K562 (cell line): ENCODE measurements around the gene ODF2. TPM values are rescaled to one million over a fixed set of nuclear protein-coding genes. Genes with fewer than 3 reads are reported as not detected.

Experiments used
- ARHGAP35 ChIP-seq: fragments of 450-650 bp; IDR thresholded peaks from 2 replicates; pipeline ENCODE4 v1.6.1; 2018; ENCODE audit not compliant: partially characterized antibody
- DPF2 ChIP-seq: fragments of 450-650 bp; IDR thresholded peaks from 2 replicates; pipeline ENCODE4 v1.6.1; 2016
- EP300 ChIP-seq: IDR thresholded peaks from 2 replicates; pipeline ENCODE4 v1.6.1; 2012; ENCODE audit warnings: low read length, improper control_type of control experiment
- ERF ChIP-seq: fragments of 450-650 bp; formaldehyde crosslinking; IDR thresholded peaks from 2 replicates; pipeline ENCODE4 v1.4.0; 2020; ENCODE audit warnings: mild to moderate bottlenecking, mixed read lengths
- FOXA3 ChIP-seq, 2 experiments: fragments of 450-650 bp in 1 of 2; sonication (generic) in 1 of 2; formaldehyde crosslinking; IDR thresholded peaks in 1 of 2; conservative IDR thresholded peaks in 1 of 2; 2 replicates each; pipeline versions ENCODE4 v1.4.0 to v1.8.0; 2020 to 2022; ENCODE audit warnings: mild to moderate bottlenecking in 2 of 2, missing genetic modification reagents in 1 of 2
- FOXM1 ChIP-seq, 2 experiments: fragments of 450-650 bp in 1 of 2; sonication (generic) in 1 of 2; formaldehyde crosslinking in 1 of 2; IDR thresholded peaks; 2 replicates each; pipeline versions ENCODE4 v1.6.1 to v1.9.0; 2017 to 2022; ENCODE audit warnings: low read depth in 2 of 2, mild to moderate bottlenecking in 2 of 2, missing genetic modification reagents in 1 of 2, moderate library complexity in 1 of 2
- HMGN3 ChIP-seq: IDR thresholded peaks from 2 replicates; pipeline ENCODE4 v1.6.1; 2011; ENCODE audit warnings: borderline replicate concordance, low read depth, mild to moderate bottlenecking, mixed read lengths, low read length; ENCODE audit not compliant: insufficient read length; ENCODE audit errors: extremely low read depth
- HSF4 ChIP-seq: fragments of 250-450 bp; sonication (Bioruptor Pico); IDR thresholded peaks from 2 replicates; pipeline ENCODE4 v2.1.2; 2022; ENCODE audit warnings: mild to moderate bottlenecking, moderate library complexity, borderline replicate concordance
- MTF1 ChIP-seq: fragments of 250-450 bp; sonication (Bioruptor Pico); IDR thresholded peaks from 2 replicates; pipeline ENCODE4 v1.9.0; 2021; ENCODE audit warnings: moderate library complexity, mild to moderate bottlenecking, inconsistent platforms, borderline replicate concordance
- SLC30A9 ChIP-seq: fragments of 250-450 bp; sonication (Bioruptor Pico); IDR thresholded peaks from 2 replicates; pipeline ENCODE4 v1.8.0; 2022; ENCODE audit warnings: mild to moderate bottlenecking, moderate library complexity
- SREBF1 ChIP-seq: fragments of 150-350 bp; IDR thresholded peaks from 2 replicates; pipeline ENCODE4 v1.6.1; 2014; ENCODE audit warnings: antibody characterized with exemption, low read depth, low read length, borderline replicate concordance
- STAT5B ChIP-seq: fragments of 250-450 bp; sonication (Bioruptor Pico); IDR thresholded peaks from 2 replicates; pipeline ENCODE4 v1.8.0; 2021; ENCODE audit warnings: mild to moderate bottlenecking, inconsistent platforms
- TFAM ChIP-seq: fragments of 250-450 bp; sonication (Bioruptor Pico); conservative IDR thresholded peaks from 2 replicates; pipeline ENCODE4 v1.5.0; 2021; ENCODE audit warnings: mild to moderate bottlenecking, moderate library complexity
- ZNF3 ChIP-seq: fragments of 250-450 bp; sonication (Bioruptor Pico); IDR thresholded peaks from 2 replicates; pipeline ENCODE4 v1.5.0; 2021; ENCODE audit warnings: mild to moderate bottlenecking, moderate library complexity
- polyA plus RNA-seq, 8 experiments: library from polyadenylated mRNA; depleted of rRNA in 4 of 8; stranded (reverse) in 5 of 8; unstranded in 3 of 8; fragments of >200 nt; fragmentation: Nextera tagmentation in 2 of 8; fragmentation: Illumina TruSeq in 1 of 8; extraction: Ambion mirVana in 2 of 8; extraction: Trizol in 1 of 8; gene quantifications; 2 replicates each; pipeline versions ENCODE4 v1.2.1 to v1.2.3, GENCODE V29; 2011 to 2014; ENCODE audit warnings: inconsistent platforms in 1 of 8, missing spikeins in 1 of 8
- total RNA-seq, 7 experiments: library from RNA; depleted of rRNA in 6 of 7; stranded (reverse); fragments of >200 nt in 6 of 7; fragmentation: Illumina TruSeq in 2 of 7; extraction: Trizol in 2 of 7; gene quantifications; 2 replicates each; pipeline versions ENCODE4 v1.2.1 to v1.2.3, GENCODE V29; 2011 to 2021; ENCODE audit warnings: low replicate concordance in 1 of 7
- TF ChIP-seq, protein P1 (sequence below): fragments of 150-350 bp; IDR thresholded peaks from 2 replicates; pipeline ENCODE4 v1.6.1; 2014; ENCODE audit warnings: low read depth, mild to moderate bottlenecking, low read length, borderline replicate concordance
- TF ChIP-seq, protein P2 (sequence below): sonication (generic); formaldehyde crosslinking; IDR thresholded peaks from 2 replicates; pipeline ENCODE4 v1.8.0; 2023; ENCODE audit warnings: mild to moderate bottlenecking, missing genetic modification reagents

ODF2 gene
- total and polyA plus RNA-seq, 9 of the 15 experiments (the other 6 are each of a cell fraction or from before 2014, with no cell fraction given): 16.5 to 83.2 (median 69.7) TPM

DNA sequence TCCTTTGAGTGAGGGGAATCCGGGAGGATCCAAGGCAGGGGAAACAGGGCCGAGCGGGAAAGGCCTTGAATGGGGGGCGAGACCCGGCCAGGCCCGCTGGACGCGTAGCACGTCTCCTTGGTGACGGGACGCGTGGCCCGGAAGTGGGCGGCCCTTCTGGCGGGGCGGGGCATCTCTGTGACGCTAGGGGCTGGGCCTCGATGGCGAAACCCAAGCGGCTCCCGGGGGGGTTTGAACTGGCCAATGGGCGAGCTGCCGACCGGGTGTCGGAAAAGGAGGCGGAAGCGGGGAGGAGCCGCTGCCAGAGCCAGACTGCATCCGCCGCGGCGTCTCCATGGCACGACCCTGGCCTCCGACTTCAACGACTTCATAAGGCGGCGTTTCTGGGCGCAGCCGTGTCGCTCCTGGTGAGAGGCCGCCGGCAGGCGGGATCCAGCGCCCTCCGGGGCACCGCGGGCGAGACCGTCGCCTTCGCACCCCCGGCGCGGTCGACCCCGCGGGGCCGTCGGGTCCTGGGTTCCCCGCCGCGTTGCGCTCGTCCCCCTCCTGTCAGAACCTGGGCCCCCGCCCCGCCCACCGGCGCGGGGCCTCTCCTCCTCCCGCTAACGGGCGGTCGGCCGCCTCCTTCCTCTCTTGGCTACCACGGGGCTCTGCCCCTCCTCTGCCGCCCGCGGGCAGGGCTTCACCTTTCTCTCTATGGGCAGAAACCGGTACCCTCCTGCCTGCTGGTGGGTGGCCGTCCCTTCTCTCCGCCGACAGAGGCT is at the start of gene ODF2 (continued):
- TF ChIP-seq, protein P1, sequence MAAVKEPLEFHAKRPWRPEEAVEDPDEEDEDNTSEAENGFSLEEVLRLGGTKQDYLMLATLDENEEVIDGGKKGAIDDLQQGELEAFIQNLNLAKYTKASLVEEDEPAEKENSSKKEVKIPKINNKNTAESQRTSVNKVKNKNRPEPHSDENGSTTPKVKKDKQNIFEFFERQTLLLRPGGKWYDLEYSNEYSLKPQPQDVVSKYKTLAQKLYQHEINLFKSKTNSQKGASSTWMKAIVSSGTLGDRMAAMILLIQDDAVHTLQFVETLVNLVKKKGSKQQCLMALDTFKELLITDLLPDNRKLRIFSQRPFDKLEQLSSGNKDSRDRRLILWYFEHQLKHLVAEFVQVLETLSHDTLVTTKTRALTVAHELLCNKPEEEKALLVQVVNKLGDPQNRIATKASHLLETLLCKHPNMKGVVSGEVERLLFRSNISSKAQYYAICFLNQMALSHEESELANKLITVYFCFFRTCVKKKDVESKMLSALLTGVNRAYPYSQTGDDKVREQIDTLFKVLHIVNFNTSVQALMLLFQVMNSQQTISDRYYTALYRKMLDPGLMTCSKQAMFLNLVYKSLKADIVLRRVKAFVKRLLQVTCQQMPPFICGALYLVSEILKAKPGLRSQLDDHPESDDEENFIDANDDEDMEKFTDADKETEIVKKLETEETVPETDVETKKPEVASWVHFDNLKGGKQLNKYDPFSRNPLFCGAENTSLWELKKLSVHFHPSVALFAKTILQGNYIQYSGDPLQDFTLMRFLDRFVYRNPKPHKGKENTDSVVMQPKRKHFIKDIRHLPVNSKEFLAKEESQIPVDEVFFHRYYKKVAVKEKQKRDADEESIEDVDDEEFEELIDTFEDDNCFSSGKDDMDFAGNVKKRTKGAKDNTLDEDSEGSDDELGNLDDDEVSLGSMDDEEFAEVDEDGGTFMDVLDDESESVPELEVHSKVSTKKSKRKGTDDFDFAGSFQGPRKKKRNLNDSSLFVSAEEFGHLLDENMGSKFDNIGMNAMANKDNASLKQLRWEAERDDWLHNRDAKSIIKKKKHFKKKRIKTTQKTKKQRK: no peak
- no peak for TF ChIP-seq SREBF1
- peak; percentile 85 for TF ChIP-seq HMGN3
- TF ChIP-seq EP300: 0 out of 2 replicates have a peak, but pooled peaks have one; percentile 4
- TF ChIP-seq TFAM: no peak
- TF ChIP-seq FOXM1 (IDR thresholded peaks at IDR 0.05; ENCODE audit: low read depth): peak; percentile 66
- TF ChIP-seq FOXM1 (CRISPR knock-in tag; IDR thresholded peaks at IDR 0.05; ENCODE audit: low read depth): 0 out of 2 replicates have a peak, but pooled peaks have one; percentile 53
- no peak for TF ChIP-seq HSF4 (CRISPR knock-in tag)
- TF ChIP-seq, protein P2, sequence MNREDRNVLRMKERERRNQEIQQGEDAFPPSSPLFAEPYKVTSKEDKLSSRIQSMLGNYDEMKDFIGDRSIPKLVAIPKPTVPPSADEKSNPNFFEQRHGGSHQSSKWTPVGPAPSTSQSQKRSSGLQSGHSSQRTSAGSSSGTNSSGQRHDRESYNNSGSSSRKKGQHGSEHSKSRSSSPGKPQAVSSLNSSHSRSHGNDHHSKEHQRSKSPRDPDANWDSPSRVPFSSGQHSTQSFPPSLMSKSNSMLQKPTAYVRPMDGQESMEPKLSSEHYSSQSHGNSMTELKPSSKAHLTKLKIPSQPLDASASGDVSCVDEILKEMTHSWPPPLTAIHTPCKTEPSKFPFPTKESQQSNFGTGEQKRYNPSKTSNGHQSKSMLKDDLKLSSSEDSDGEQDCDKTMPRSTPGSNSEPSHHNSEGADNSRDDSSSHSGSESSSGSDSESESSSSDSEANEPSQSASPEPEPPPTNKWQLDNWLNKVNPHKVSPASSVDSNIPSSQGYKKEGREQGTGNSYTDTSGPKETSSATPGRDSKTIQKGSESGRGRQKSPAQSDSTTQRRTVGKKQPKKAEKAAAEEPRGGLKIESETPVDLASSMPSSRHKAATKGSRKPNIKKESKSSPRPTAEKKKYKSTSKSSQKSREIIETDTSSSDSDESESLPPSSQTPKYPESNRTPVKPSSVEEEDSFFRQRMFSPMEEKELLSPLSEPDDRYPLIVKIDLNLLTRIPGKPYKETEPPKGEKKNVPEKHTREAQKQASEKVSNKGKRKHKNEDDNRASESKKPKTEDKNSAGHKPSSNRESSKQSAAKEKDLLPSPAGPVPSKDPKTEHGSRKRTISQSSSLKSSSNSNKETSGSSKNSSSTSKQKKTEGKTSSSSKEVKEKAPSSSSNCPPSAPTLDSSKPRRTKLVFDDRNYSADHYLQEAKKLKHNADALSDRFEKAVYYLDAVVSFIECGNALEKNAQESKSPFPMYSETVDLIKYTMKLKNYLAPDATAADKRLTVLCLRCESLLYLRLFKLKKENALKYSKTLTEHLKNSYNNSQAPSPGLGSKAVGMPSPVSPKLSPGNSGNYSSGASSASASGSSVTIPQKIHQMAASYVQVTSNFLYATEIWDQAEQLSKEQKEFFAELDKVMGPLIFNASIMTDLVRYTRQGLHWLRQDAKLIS (CRISPR knock-in tag): no peak
- TF ChIP-seq DPF2: no peak
- TF ChIP-seq ZNF3 (CRISPR knock-in tag): no peak
- TF ChIP-seq ERF (CRISPR knock-in tag): no peak
- no peak for TF ChIP-seq FOXA3 (CRISPR knock-in tag; conservative IDR thresholded peaks at IDR 0.05 in 1 of 2, IDR thresholded peaks at IDR 0.05 in 1 of 2)
- TF ChIP-seq STAT5B: no peak
- no peak for TF ChIP-seq MTF1 (CRISPR knock-in tag)
- TF ChIP-seq SLC30A9: no peak
- no peak for TF ChIP-seq ARHGAP35
